GM19035 (cell line): Measurements from ENCODE around the gene DNAJC1.
A peak's percentile ranks its signal among the peaks of the same experiment; 100 is the strongest.

Experiments
- ATAC-seq: cut with Tn5 transposase; IDR thresholded peaks from one replicate; pipeline ENCODE4 v1.9.1; 2021; ENCODE audit not compliant: unreplicated experiment

Gene DNAJC1

GRCh38 chr10:22010539-22010938, 7.0 kb upstream of the DNAJC1 start:
- ATAC-seq: no peak

GRCh38 chr10:22006379-22006884, 2.9 kb upstream of the DNAJC1 start:
- ATAC-seq: no peak

GRCh38 chr10:22005763-22006162, 2.2 kb upstream of the DNAJC1 start:
- ATAC-seq: no peak

- no peak for ATAC-seq
These were observed 393 bp upstream of the DNAJC1 start for GRCh38 chr10:22003964-22004281.

GRCh38 chr10:22002591-22003176, 846 bp downstream of the DNAJC1 start:
- peak; percentile 22 for ATAC-seq

GRCh38 chr10:21995557-21995956, 8.0 kb downstream of the DNAJC1 start:
- no peak for ATAC-seq

- ATAC-seq: no peak
These were observed 10.0 kb downstream of the DNAJC1 start for GRCh38 chr10:21993360-21994001.

GRCh38 chr10:21991785-21992184, 11.7 kb downstream of the DNAJC1 start:
- ATAC-seq: no peak

- ATAC-seq: no peak
These were observed 13.1 kb downstream of the DNAJC1 start for GRCh38 chr10:21990449-21990848.

GRCh38 chr10:21989453-21990154, 13.9 kb downstream of the DNAJC1 start:
- peak; percentile 79 for ATAC-seq

GRCh38 chr10:21985541-21985940, 18.0 kb downstream of the DNAJC1 start:
- no peak for ATAC-seq

GRCh38 chr10:21981118-21981517, 22.4 kb downstream of the DNAJC1 start:
- ATAC-seq: no peak

GRCh38 chr10:21980691-21981090, 22.8 kb downstream of the DNAJC1 start:
- no peak for ATAC-seq

GRCh38 chr10:21978191-21978862, 25.2 kb downstream of the DNAJC1 start:
- ATAC-seq: no peak

- ATAC-seq: no peak
These were observed 26.8 kb downstream of the DNAJC1 start for GRCh38 chr10:21976739-21977138.

- no peak for ATAC-seq
These were observed 27.2 kb downstream of the DNAJC1 start for GRCh38 chr10:21976280-21976679.

GRCh38 chr10:21975378-21975990, 28.0 kb downstream of the DNAJC1 start:
- ATAC-seq: no peak

GRCh38 chr10:21972584-21972983, 30.9 kb downstream of the DNAJC1 start:
- ATAC-seq: no peak

- ATAC-seq: no peak
These were observed 33.9 kb downstream of the DNAJC1 start for GRCh38 chr10:21969326-21970287.

- no peak for ATAC-seq
These were observed 38.4 kb downstream of the DNAJC1 start for GRCh38 chr10:21964983-21965665.
